Measurements from ENCODE around the gene ZNF717.
"Not testable (repeated sequence)": the region's sequence is repeated elsewhere in the genome, so short reads cannot be mapped to it uniquely, and the experiment has no call there.

ZNF717 gene

DNA sequence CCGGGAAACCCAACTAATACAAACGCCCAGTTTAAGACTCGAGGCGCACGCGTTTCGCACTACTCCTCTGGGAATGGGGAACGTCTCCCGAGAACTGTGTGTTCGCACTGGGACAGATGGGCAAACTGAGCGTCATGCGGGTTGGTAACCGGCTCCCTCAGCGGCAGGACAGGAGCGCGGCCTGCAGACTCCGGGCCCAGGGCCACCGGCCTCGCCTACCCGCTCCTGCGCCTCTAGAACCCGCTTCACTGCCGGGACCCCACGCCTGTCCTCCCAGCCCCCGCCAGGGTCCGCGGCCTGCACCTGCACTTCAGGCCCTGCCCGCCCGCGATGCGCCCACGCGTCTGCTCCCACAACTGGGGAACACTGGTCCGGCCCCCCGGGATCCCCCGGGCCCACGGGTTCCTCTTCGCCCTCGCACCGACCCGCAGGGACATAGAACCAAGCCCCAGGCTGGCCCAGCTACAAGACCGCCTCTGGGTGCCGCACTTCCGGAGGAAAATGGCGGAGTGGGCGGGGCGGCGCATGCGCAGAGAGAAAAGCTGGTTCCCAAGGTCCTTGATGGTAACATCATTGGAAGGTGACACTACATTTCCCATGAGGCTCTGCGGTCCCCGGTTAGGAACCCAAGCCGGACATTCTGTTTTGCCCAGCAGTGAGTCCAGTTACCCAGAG lies at the start of gene ZNF717:
Gene ZNF717, minus strand, starts transcription at position 469 of the 675 bp plus-strand sequence. CDS start 2,187 bp downstream, outside the sequence.
- DNase-seq = not testable (repeated sequence)

DNA sequence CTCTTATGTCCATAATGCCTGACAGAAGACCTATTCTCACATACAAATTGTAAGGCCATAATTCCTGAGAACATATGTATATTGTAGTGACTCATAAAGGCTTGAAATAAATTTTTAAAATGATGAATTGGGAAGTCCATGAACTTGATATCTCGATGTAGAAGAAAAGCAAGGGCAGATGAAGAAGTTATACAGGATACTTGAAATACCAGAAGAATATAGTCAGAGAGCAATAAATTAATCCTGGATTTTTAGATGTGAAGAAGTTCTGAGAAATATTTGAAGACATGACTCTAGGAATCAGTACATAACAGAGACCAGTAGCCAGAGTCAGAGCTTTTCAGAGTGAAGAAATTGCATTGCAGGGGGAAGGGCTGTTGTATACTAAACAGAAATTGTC lies 45.7 kb upstream of the ZNF717 start:
- not testable (repeated sequence) for DNase-seq

DNA sequence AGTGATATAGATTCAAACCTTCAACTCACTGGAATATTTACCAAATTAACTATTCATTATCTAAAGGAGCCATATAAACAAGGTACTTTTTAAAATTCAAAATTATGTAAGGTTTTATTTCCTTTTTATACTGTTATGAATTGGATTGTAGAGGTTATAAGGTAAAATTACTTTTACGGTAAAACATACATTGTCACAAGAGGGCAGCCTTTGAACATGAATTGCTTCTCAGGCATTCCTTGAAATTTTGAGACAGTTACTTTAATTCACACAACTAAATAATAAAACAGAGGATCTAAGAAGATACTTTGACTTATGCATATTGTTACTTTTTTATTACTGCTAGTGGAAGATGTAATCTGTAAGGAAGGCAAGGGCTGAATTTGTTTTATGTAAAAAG lies 32.7 kb upstream of the ZNF717 start:
- not testable (repeated sequence) for DNase-seq

DNA sequence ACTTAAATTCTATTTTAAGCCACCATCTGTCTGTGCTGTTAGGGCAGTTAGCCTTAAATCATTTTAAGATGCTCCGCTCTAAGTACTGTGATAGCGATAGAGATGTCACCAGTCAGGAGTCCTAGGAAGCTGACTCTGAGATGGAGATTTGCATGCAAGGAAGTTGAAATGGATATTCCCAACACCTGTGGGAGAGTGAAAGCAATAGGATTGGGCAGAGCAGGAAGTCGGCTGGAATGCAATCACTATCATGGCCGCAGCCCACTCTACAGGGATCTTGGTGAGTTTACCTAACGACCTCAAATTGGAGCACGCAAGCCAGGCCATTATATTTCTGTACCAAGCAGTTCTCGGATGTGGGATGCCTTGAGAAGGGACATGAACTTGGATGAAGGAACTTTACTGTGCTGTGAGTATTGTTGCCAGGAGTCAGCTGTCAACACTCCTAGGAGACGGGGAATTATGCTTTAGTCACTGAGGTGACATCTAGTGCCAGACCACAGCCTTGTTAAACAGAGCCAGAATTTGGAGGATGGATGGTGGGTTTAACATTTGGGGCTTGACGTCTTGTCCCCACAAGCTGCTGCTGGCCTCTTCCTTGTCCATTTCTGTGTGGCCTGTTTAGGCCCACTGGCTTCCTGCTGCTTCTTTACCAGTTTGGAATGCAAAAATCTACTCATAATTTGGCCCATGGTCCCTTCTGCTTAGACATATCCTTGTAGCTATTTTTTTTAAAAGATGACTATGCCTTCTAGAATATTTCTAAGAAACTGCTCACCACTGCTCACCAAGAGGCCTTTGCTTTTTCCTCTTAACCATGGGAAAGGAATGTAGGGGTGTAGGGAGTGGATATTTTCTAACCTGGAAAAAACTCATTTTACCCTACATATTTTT lies 31.2 kb upstream of the ZNF717 start:
- not testable (repeated sequence) for DNase-seq

DNA sequence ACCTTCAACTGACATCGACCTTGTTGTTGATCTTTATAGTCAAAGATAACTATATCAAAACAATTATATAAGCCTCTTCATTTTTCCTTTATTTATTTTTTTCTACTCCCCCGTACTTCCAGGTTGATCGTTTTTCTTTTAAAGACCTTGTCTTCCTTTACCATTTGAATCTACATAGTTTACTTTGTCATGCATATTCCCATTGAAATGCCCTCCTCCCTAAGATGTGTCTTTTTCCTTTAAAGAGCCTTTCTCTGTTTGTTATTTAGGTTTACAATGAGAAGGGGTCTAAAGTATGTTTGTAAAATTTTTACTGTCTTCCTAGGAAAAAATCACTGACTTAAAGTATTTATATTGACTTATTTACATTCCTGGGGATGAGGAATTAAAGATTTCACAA lies 29.4 kb upstream of the ZNF717 start:
- no peak for DNase-seq

DNA sequence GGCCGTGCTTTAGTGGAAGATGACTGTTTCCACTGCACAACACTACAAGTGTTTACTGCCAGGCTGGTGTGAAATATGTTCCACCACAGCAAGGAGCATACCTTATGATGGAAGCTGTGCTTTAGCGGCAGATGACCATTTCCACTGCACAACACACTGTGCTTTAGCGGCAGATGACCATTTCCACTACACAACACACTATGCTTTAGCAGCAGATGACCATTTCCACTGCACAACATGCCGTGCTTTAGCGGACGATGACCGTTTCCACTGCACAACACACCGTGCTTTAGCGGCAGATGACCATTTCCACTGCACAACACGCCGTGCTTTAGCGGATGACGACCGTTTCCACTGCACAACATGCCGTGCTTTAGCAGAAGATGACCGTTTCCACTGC lies 2.8 kb downstream of the ZNF717 start:
- DNase-seq = no peak

GRCh38 chr3:75781079-75781745 lies 4.1 kb downstream of the ZNF717 start:
- no peak for DNase-seq

- DNase-seq = not testable (repeated sequence)
Measured at GRCh38 chr3:75777742-75778141, 7.6 kb downstream of the ZNF717 start.

- not testable (repeated sequence) for DNase-seq
Measured at GRCh38 chr3:75771631-75772030, 13.7 kb downstream of the ZNF717 start.

GRCh38 chr3:75768303-75769017 lies 16.9 kb downstream of the ZNF717 start:
- DNase-seq = no peak

DNA sequence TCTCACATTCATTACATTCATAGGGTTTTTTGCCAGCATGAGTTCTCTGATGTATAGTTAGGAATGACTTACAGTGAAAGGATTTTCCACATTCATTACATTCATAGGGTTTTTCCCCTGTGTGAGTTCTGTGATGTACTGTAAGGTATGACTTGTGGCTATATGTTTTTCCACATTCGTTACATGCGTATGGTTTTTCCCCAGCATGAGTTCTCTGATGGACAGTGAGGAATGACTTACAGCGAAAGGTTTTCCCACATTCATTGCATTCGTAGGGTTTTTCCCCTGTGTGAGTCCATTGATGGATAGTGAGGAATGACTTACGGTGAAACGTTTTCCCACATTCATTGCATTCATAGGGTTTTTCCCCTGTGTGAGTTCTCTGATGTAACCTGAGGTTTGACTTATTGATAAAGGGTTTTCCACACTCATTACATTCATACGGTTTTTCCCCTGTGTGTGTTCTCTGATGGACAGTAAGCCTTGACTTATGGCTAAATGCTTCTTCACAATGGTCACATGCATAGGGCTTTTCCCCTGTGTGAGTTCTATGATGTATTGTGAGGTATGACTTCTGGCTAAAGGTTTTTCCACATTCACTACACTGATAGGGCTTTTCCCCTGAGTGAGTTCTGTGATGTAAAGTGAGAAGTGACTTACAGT lies 47.4 kb downstream of the ZNF717 start:
- DNase-seq = no peak

GRCh38 chr3:75727985-75728384 lies 57.4 kb downstream of the ZNF717 start:
- DNase-seq = no peak

DNA sequence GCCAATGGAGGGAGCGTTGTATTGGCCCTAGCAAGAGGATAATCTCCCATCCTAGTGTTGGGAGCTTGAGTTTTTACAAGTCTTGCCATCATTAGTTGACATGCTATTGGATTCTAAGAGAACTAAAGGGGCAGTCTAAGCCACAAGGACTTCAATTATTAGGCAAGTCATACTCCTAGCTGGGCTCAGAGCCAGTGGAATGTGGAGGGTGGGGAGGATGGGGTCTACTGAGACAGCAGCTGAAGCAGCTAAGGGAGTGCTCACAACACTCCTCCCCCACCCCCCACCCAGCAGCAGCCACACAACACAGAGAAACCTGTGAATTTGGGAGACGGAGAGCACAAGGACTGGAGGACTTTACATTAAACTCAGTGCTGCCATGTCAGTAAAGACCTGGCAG lies 93.3 kb downstream of the ZNF717 start:
- DNase-seq = no peak

GRCh38 chr3:75687323-75687722 lies 98.0 kb downstream of the ZNF717 start:
- DNase-seq = no peak

All from amniotic stem cell (primary cell).